Spleen (tissue), 7 donors: ENCODE data around the gene OTUD1.

ENCODE experiments used
- CTCF ChIP-seq, 11 experiments: fragments of 200-600 bp in 7 of 11; fragments of 450-650 bp in 4 of 11; sonication (generic) in 4 of 11; IDR thresholded peaks in 8 of 11; conservative IDR thresholded peaks in 3 of 11; 1 replicate in 7 of 11; 2 replicates in 4 of 11; pipeline versions ENCODE4 v1.4.0 to v1.8.0; 2016 to 2021; ENCODE audit warnings: antibody characterized with exemption in 11 of 11, inconsistent platforms in 4 of 11, mild to moderate bottlenecking in 1 of 11
- POLR2AphosphoS5 ChIP-seq, 3 donors: sonication (generic); formaldehyde crosslinking; IDR thresholded peaks; one replicate each; pipeline ENCODE4 v1.5.1; 2017; ENCODE audit warnings: antibody characterized with exemption in 3 of 3
- donor health status: DM: no; HTN: no; CAD: no; lungs with moderate emphysema.
- donor health status: DM: no; HTN: no; CAD: no.
- donor health status: DM: no; HTN: no; CAD: no.

GRCh38 chr10:23404461-23404980 is 34.4 kb upstream of the OTUD1 start:
- no peak for TF ChIP-seq POLR2AphosphoS5 (IDR thresholded peaks at IDR 0.05)
- no peak for TF ChIP-seq CTCF (IDR thresholded peaks at IDR 0.05 in 8 of 11, conservative IDR thresholded peaks at IDR 0.05 in 3 of 11)
